ENCODE measurements around the gene EDN1.
"Not testable (repeated sequence)": the region's sequence is repeated elsewhere in the genome, so short reads cannot be mapped to it uniquely, and the experiment has no call there.

Gene EDN1

DNA sequence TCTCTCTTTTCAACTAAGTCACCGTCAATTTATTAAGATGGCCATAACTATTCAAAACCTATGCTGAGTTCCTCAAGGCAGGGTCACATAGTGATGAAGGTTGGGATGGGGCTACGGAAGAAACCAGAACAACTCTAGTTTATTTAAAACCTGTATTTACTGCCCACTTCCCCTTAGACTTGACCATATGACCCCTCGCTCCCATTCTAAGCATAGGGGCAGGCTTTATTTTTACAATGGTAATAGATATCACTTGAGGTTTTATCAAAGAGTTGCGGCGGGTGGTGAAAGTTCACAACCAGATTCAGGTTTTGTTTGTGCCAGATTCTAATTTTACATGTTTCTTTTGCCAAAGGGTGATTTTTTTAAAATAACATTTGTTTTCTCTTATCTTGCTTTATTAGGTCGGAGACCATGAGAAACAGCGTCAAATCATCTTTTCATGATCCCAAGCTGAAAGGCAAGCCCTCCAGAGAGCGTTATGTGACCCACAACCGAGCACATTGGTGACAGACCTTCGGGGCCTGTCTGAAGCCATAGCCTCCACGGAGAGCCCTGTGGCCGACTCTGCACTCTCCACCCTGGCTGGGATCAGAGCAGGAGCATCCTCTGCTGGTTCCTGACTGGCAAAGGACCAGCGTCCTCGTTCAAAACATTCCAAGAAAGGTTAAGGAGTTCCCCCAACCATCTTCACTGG is 5.5 kb downstream of the EDN1 start:
- DNase-seq = no peak

DNA sequence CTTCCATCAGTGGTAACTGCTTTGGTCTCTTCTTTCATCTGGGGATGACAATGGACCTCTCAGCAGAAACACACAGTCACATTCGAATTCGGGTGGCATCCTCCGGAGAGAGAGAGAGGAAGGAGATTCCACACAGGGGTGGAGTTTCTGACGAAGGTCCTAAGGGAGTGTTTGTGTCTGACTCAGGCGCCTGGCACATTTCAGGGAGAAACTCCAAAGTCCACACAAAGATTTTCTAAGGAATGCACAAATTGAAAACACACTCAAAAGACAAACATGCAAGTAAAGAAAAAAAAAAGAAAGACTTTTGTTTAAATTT is 6.1 kb downstream of the EDN1 start:
- DNase-seq = no peak

DNA sequence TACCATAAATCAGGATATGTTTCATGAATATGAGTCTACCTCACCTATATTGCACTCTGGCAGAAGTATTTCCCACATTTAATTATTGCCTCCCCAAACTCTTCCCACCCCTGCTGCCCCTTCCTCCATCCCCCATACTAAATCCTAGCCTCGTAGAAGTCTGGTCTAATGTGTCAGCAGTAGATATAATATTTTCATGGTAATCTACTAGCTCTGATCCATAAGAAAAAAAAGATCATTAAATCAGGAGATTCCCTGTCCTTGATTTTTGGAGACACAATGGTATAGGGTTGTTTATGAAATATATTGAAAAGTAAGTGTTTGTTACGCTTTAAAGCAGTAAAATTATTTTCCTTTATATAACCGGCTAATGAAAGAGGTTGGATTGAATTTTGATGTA is 6.4 kb downstream of the EDN1 start:
- DNase-seq = no peak

DNA sequence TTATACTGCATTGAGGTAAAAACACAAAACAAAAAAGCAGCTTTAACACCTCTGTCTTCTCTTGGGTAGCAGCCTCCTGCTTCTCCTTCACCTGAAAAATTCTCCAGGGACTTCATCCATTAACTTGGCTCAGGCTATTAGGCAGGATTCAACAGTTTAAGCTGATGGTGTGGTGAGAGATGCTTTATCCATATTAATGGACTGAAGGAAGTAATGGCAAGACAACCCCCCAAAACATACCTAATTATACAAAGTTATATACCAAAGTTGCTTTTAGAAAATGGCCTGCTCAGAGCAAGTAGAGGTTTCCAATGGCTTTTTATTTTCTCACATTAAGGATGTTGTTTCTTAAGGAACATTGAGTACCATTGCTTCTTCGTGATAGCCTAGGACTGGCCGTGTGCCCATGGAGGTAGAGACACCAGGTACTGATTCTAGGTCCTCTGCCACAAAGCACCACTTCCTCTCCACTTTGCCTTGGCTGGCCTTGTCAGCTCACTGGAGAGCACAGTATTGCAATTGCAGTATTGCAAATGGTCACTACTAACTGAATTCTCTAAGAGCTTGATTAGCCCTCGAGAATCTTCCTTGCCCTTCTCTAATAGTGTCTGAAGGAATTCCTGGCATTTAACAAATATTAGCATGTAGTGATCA is 7.3 kb downstream of the EDN1 start:
- no peak for DNase-seq

DNA sequence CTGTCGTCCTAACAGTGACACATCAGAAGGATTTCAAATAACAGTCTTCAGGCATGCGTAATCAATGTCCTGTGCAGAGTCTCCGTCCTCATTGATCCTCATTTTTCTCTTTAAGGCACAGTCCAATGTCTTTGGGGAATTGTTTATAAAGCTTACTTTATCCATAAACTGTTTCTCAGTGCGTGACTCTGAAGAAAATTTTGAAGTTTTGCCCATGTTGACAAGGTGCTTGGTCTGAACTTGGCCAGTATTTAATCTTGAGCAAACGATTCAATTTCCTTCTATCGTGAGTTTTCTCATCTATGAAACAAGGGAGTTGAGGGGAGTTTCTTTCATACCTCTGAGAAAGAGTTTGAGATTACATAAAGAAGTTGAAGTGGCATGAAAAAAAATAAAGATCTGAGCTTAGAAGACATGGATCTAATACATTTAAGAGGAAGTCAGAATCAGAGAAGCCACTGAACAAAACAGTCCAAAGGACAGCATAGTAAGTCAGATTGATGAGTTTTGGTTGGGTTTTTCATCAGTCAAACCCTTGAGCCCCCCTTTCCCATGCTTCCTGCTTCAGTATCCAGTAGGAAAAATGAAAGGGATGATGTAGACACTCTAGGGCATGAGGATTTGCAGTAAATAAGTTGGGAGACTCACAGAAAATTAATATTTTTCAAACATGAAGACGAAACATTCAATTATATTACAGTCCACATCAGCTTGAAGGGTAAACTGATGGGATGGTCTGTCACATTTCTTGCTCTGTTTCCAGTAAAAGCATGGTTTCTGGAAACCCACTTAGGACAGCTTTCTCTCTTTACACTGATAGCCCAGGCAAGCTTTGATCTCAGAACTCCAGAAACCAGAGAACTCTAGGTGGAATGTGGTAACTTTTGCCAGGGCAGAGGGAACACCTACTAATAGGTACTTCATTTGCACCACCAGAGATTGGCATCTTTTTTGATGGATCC is 8.1 kb downstream of the EDN1 start:
- no peak for DNase-seq

DNA sequence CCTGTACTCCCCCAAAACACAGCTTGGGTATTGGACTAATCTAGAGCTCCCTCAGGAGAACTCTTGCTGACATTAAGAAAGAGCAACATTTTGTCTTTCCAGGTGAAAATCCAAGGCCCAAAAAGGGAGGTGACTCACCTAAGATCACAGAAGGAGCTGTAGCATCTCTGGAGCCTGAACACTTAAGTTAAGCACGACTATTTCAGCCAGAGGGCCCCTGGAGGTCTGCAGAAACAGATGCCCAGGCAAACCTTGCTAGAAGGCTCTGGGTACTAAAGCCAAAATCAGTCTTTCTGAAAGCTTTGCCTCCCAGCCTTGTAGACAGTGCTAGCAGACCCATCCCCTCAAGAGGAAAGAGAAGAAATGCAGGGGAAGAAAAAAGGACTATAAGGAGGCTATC is 8.8 kb downstream of the EDN1 start:
- DNase-seq = no peak

DNA sequence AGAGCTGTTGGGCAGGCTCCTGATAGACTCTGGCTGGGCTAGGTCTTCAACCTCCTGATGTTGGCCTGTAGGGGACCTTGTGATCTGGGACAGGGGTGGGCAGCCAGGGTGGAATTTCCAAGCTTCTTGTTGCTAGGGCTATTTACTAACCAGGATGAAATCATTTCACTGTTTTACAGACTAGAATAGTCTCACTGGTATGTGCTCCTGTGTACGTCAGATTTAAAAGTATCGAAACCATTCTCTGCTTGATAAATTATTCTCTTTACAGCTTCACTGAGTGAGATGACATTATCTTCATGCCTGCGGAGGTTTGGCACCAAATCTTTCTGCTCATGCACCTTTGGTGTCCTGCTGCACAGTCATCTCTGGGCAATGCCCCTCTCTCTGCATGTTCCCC is 10.9 kb downstream of the EDN1 start:
- DNase-seq = no peak

DNA sequence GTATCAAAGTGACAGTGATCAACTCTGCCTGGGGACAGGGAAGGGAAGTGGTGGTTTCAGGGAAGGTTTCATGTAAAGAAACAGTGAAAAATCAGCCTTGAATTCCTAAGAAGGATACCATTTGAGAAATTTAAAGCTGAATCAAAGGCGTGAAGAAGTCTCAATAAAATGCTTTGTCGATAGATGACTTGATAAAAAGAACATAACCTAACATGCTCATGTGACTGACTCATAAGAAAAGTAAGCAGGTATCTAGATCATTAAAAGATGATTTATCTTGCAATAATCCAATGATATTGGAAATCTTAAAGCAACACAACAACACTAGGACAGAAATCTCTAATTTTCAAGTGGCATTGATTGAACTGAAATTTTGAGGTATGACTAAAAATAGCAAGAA is 14.3 kb downstream of the EDN1 start:
- DNase-seq = no peak

DNA sequence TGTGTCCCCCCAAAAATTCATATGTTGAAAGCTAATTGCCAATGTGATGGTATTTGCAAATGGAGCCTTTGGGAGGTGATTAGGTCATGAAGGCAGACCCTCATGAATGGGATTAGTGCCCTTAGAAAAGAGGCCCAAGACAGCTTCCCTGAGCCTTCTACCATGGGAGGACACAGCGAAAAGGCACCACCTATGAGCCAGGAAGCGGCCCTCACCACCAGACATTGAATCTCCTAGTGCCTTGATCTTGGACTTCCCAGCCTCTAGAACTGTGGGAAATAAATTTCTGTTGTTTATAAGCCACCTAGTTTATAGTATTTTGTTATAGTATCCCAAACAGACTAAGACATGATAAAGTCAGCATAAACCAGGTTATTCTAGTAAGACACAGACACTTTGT is 18.9 kb downstream of the EDN1 start:
- DNase-seq = no peak

DNA sequence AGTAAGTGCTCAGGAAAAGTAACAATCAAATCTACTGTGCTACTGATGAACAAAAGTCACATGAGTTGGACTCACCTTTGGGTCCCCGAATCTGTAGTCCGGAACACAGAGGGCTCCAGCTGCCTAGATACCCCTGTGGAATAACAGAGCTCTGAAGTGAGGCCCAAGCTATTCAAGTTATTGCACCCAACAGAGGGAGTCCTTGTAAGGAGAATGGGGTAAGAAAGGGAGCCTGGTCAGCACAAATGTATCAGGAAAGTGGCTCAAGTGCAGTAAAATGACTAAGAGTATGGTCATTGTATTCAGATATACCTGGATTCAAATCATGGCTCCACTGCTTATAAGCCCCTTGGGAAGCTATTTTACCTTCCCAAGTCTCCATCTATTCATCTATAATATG is 20.9 kb downstream of the EDN1 start:
- no peak for DNase-seq

DNA sequence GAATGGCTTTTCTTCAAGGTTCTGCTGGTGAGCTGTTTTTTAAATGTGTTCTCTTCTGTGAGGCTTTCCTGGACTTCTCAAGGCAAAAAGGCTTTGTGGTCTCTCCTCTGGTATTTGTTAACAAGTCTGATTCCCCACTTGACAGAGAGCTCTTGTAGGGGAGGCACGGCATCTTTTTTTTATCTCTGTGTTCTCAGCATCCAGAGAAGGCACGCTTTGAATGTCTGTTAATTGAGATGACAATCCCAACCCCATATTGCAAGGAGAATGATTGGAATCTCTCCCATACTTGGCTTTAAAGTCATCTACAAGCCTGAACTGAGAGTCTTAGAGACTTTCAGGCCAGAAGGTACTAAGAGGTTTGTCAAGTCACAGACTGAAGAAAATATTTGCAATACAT is 22.6 kb downstream of the EDN1 start:
- no peak for DNase-seq

DNA sequence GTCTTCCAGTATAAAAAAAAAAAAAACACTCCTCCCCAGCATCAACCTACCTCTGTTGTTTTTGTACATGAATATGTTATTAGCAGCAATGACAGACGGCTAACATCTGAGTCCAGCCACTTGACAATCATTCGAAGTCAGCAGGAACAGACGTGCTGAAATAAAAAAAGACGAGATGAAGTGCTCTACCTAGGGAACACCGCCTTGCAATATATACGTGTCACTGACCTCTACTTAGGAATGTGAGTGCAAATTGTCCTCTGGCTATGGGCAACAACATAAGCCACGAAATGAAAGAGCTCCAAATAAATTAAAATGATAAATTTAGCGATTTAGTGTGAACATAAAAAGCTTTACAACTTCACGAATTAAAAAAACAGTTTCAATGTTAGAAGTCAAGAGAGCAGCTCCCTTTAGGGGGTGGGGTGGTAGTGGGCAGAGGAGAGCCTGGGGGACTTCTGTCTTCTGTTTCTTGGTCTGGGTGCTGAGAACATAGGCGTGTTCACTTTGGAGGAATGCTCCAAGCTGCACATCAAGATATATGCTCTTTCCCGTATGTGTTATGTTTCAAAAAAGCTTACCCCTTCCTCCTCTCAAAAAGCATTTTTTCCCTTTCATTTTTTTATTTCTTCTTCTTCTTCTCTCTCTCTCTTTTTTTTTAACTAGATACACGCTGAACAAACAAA is 23.3 kb downstream of the EDN1 start:
- DNase-seq = no peak

DNA sequence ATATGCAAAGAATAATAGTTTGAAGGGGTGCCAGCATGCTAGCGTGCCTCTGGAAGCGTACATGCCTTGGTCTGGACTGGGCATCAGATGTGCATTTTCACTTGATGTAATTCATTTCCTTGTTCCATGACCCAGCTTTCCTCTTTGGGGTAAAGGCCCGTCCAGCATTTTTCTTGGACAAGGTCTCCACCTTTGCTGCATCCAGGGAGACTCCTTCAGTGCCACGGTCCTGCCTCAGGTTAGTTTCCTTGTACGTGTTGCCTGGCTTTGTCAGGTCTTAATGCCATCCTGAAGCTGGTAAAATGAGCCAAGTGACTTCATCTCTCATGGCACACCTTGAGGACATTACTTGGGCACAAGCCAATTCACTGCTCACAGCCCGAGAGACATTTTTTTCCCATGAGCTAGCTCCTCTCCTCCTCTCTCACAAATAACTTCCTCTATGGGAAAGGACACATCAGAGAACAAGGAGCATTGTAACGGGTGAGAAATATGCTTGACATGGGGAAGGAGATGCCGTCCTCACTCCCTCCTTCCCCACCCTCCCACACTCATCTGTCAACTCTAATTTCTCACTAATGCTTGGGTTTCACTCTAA is 23.9 kb downstream of the EDN1 start:
- DNase-seq = no peak

DNA sequence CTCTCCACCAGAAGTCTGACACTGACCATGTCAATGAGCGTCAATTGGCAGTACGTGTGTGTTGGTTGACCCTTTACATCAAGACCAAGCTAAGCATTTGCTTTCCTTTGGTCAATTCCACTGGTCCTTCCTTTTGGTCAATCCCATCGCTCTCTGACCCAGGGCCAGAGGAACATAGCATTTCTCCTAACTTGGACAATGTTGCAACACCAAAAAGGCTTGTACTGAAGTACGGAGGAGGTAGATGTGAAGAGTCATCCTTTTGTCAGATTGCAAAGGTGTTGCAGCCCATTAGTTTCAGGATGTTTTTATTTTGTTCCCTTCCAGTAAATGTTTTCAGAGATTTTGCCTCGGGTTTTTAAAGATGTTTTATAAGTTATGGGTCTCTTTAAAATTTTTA is 24.6 kb downstream of the EDN1 start:
- DNase-seq = no peak

DNA sequence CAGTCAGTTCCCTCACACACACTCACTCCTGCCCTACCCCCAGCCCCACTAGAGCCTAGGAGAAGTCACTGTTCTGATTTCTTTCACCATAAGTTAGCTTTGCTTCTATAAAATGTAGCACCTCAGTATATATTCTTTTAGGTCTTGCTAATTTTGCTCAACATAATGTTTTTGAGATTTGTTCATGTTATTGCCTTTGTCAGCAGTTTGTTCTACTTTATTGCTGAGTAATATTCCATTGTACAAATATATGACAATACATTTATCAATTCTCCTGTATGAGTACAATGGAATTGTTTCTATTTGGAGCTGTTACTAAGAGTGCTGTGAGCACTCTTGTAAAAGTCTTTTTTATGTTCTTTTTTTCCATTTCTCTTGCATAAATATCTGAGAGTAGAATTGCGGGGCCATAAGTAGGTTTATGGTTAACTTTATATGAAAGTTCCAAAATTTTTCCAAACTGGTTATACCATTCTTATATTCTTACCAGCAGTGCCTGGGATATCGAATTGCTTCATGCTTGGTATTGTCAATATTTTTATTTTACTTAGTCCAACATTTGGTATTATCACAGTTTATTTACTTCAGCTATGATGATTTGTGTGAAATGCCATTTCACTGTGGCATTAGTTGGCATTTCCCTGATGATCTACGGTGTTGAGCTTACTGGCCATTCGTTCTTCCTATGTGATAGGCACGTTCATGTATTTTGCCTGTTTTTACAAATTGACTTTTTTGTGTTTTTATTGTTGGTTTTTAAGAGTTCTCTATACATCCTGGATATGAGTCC is 25.3 kb downstream of the EDN1 start:
- DNase-seq = no peak

DNA sequence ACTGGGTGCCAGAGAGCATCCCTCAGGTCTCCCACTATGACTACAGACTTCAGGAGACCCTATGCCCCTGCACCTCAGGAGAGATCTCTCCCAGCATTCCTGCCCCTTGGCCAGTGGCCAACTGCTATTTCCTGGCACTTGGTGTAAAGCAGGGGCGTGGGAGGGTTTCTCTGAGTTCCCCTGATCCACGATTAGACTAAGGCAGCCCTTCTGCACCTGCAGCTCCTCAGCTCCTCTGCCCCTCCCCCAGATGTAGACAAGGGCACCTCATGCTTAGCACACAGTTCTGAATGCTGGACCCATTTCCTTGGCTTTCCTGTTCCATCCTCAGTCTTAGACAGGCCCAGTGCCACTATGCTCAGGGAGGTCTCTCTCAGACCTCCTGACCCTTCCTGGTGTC is 28.6 kb downstream of the EDN1 start:
- DNase-seq = no peak

DNA sequence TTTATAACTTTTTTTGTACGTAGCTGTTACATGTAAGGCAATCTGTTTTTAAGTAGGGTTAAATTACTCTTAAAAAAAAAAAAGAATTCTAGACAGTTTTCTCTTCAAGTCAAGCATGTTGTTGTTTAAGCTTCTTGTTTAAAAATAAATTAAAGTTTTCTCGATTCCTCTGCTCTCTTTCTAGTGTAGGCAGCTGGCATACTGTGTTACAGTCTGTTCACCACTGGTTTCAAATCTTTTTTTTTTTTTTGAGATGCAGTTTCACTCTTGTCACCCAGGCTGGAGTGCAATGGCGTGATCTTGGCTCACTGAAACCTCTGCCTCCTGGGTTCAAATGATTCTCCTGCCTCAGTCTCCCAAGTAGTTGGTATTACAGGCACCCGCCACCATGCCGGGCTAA is 29.9 kb downstream of the EDN1 start:
- not testable (repeated sequence) for DNase-seq

DNA sequence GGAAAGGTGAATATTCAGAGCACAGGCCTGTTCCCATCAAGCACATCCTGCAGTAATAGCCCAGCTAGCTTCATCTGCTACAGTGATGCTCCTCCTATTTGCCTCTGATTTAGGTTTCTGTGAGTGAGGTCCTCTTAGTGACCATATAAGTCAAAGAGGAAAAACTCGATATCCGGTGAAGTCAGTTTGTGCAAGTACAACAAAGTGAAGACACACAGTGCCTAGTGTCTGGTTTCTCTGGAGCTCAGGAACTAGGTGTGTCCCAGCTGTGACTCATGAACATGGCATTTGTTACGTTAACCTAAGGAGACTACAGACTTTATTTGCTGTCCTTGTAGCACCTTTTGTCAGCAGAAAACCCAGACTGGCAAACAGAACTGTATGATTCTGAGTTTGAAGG is 33.9 kb downstream of the EDN1 start:
- DNase-seq = no peak

DNA sequence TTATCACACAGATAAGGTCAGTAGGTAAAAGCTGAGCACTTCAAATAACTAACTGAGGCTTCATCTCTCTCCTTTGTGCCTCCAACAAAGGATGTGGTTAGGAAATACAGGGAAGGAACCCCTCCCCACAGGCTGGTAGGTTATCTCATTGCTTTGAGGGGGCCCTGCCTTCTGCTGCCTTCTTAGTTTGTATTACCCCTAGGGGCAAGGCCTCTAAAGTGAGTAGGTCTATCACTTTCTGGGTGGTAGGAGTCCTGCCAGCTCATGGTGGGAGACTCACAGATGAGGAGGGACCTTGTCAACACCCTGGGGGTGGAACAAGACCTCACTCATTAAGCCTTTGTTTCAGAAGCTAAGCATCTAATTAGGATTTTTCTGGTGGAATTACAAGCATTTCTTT is 34.6 kb downstream of the EDN1 start:
- no peak for DNase-seq

DNA sequence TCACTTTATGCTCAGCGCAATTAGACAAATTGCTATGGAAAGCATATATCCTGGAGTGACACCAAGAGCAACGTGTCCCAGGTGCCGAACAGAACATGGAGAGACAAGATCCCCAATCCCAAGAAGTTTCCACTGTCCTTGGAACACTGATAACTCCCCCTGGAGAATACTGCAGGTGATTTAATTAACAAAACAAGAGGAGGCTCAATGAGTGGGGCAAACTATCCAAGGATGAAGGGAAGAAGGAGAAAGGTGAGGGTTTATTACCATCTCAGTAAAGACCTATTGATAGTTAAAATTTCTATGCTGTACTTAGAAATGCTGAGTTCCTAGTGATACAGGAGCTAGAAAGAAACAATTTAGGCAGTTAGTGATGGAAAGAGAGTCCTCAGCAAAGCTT is 35.7 kb downstream of the EDN1 start:
- DNase-seq = no peak

DNA sequence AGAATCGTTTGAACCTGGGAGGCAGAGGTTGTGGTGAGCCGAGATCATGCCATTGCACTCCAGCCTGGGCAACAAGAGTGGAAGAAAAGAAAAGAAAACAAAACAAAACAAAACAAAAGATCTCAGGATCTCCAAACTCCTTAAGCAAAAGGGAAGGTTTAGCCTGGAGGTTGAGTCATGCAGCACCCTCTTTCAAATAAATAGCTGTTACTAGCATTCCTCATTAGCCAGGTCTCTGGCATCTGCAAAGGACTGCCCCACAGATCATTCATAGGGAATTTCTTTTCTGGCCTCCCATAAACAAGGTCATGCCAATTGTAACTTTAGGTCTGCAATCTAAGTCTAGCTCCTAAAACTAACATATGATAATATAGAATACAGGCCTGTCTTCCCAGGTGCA is 37.2 kb downstream of the EDN1 start:
- no peak for DNase-seq

DNA sequence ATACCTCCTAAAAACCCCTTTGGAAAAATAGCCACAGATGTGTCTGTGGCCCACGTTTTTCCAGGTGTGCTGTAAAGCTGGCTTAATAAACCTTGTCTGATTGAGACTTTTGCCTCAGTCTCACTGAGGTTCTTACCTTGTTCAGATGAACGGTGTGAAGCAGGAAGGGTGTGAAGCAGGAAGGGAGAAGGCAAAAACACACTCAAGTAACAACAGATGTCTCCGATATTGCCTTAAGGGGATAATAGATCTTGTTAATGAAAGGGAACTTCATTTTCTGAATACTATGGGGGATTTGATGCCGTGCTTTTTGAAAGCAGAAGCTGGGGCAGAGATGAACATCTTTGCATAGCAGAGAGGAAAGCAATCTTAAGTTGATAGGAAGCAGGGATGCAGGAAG is 37.8 kb downstream of the EDN1 start:
- no peak for DNase-seq
